Psoas muscle (tissue), 8 donors: ENCODE results near the gene SLC22A23. TPM values are rescaled to one million over a fixed set of nuclear protein-coding genes. Genes with fewer than 3 reads are reported as not detected.

Experiments used
- ATAC-seq, 4 donors: fragments of 200-7000 bp; cut with Tn5 transposase; one replicate each; pipeline ENCODE4 v1.9.1; 2020; ENCODE audit warnings: moderate library complexity in 3 of 4, mild to moderate bottlenecking in 2 of 4
- DNase-seq, 2 donors: peaks; one replicate each; pipeline ENCODE4 v3.0.0-alpha.2; 2020
- H3K27ac ChIP-seq: fragments of 200-600 bp; one replicate; pipeline ENCODE4 v1.8.0; 2022
- H3K27me3 ChIP-seq, 3 donors: fragments of 200-600 bp in 1 of 3; one replicate each; pipeline versions ENCODE4 v1.6.1 to v1.8.0; 2013 to 2022; ENCODE audit warnings: low read length in 2 of 3, mild to moderate bottlenecking in 2 of 3, moderate library complexity in 1 of 3; ENCODE audit not compliant: insufficient read depth in 3 of 3
- H3K36me3 ChIP-seq, 2 donors: fragments of 200-600 bp in 1 of 2; one replicate each; pipeline versions ENCODE4 v1.6.1 to v1.8.0; 2013 to 2022; ENCODE audit warnings: low read depth in 1 of 2, mild to moderate bottlenecking in 1 of 2, moderate library complexity in 1 of 2; ENCODE audit not compliant: insufficient read depth in 1 of 2
- H3K4me1 ChIP-seq: fragments of 200-600 bp; one replicate; pipeline ENCODE4 v1.8.0; 2022
- H3K4me3 ChIP-seq: fragments of 200-600 bp; one replicate; pipeline ENCODE4 v1.8.0; 2022; ENCODE audit warnings: mild to moderate bottlenecking
- H3K9me3 ChIP-seq: fragments of 200-600 bp; one replicate; pipeline ENCODE4 v1.8.0; 2022
- CTCF ChIP-seq: fragments of 200-600 bp; IDR thresholded peaks from one replicate; pipeline ENCODE4 v1.8.0; 2022; ENCODE audit warnings: antibody characterized with exemption
- WGBS, 3 donors: extraction: QIAGEN DNeasy Blood & Tissue Kit; methylation state at CpG; one replicate each; pipeline versions ENCODE4 v1.1.6 to v1.1.7; 2013; 5-methylcytosine and 5-hydroxymethylcytosine counted together
- intact Hi-C, 2 donors: fragments of 100-400 bp; cut with DNase I; formaldehyde crosslinking; loops; one replicate each; pipeline versions ENCODE4 v1.11.0 to v1.14.2; 2022
- polyA plus RNA-seq, 3 donors: library from polyadenylated mRNA; stranded (reverse); fragments of 200-250 nt; gene quantifications; one replicate each; pipeline ENCODE4 v1.2.3, GENCODE V29; 2013
- total RNA-seq, 4 donors: library from RNA; stranded (reverse); fragmentation: NEBNext Ultra II Directional in 2 of 4; extraction: Animal tissue kit (Norgen Biotek cat#: 25700) in 2 of 4; gene quantifications; one replicate each; pipeline versions ENCODE4 v1.2.1 to v1.2.4, GENCODE V29; 2021 to 2023
- donor health status: healthy with polysubstance abuse.
- donor health status: DM: no; HTN: no; CAD: no; lungs with moderate emphysema.
- donor health status: Bipolar disorder and iron deficiency.
- donor health status: healthy.
- donor health status: DM: yes; HTN: yes; CAD: no.
- donor health status: DM: no; HTN: no; CAD: no.
- donor health status: DM: no; HTN: no; CAD: no.
- donor health status: DM: yes; HTN: yes; CAD: no.

The SLC22A23 gene
- total and polyA plus RNA-seq, 7 donors = 4.6 to 13.7 (median 8.7) TPM

- H3K4me3 ChIP-seq = no peak overlapping the region
- no peaks in the 10 kb centered on the region for H3K27me3 ChIP-seq
- intact Hi-C loops = loop anchor here in 1 of 2 donors (5.0 to 10.0 kb wide), 3 partner anchors 38 to 135 kb away; partner anchors contain the start of gene SLC22A23
- H3K4me1 ChIP-seq = peaks cover 46% of the 10 kb centered on the region
- no peaks in the 10 kb centered on the region for H3K9me3 ChIP-seq
- no peak for TF ChIP-seq CTCF
- H3K27ac ChIP-seq = peak overlapping the region; percentile 68
- no peak for DNase-seq
- peak; percentile 74 to 92 (median 88) for ATAC-seq
- WGBS, 3 donors = 31 to 63% (median 32%) methylated on average over 3 of the region's 3 CpGs
- no peaks in the 10 kb centered on the region for H3K36me3 ChIP-seq
Measured at GRCh38 chr6:3419624-3420272, 37.1 kb downstream of the SLC22A23 start.

GRCh38 chr6:3418496-3419060 is 38.3 kb downstream of the SLC22A23 start:
- no peak for TF ChIP-seq CTCF
- Histone ChIP-seq H3K9me3 (no peaks in the 10 kb centered on the region), H3K4me1 (peaks cover 53% of the 10 kb centered on the region), H3K36me3 (no peaks in the 10 kb centered on the region), H3K4me3 (no peak overlapping the region), H3K27ac (no peak overlapping the region), H3K27me3 (no peaks in the 10 kb centered on the region)
- ATAC-seq = no peak
- intact Hi-C loops = loop anchor here in 1 of 2 donors (5.0 kb wide), 1 partner anchor 76 kb away; no protein-coding TSS in a partner anchor
- DNase-seq = no peak
- WGBS, 3 donors = 90 to 93% (median 93%) methylated on average over 8 of the region's 8 CpGs

- Histone ChIP-seq H3K27me3 (no peaks in the 10 kb centered on the region), H3K27ac (no peak overlapping the region), H3K4me1 (peaks cover 46% of the 10 kb centered on the region), H3K9me3 (no peaks in the 10 kb centered on the region), H3K36me3 (no peaks in the 10 kb centered on the region), H3K4me3 (no peak overlapping the region)
- intact Hi-C loops = loop anchor here in 1 of 2 donors (5.0 kb wide), 1 partner anchor 75 kb away; no protein-coding TSS in a partner anchor
- TF ChIP-seq CTCF = no peak
- WGBS, 3 donors = 89 to 94% (median 94%) methylated on average over 4 of the region's 4 CpGs
- no peak for ATAC-seq
- DNase-seq = no peak
Measured at GRCh38 chr6:3417473-3417872, 39.4 kb downstream of the SLC22A23 start.

- intact Hi-C loops = loop anchor here in 1 of 2 donors (5.0 kb wide), 1 partner anchor 73 kb away; no protein-coding TSS in a partner anchor
Measured at GRCh38 chr6:3415490-3415889, 41.4 kb downstream of the SLC22A23 start.

More at GRCh38 chr6:3415490-3415889, 41.4 kb downstream of the SLC22A23 start:
- H3K36me3 ChIP-seq = no peaks in the 10 kb centered on the region
- TF ChIP-seq CTCF = no peak
- H3K4me3 ChIP-seq = no peak overlapping the region
- H3K27me3 ChIP-seq = no peaks in the 10 kb centered on the region
- ATAC-seq = peak; percentile 53 to 79 (median 66)
- H3K9me3 ChIP-seq = no peaks in the 10 kb centered on the region
- peak in 1 of 2 donors; percentile 58 for DNase-seq
- WGBS, 3 donors = 33 to 51% (median 42%) methylated on average over 8 of the region's 8 CpGs
- peaks cover 30% of the 10 kb centered on the region for H3K4me1 ChIP-seq
- peak overlapping the region; percentile 15 for H3K27ac ChIP-seq
